HCT116 (cell line): Measurements from ENCODE around the gene SEMA5A. TPM values are rescaled to one million over a fixed set of nuclear protein-coding genes. Genes with fewer than 3 reads are reported as not detected.

Experiments
- ATAC-seq: fragments of 200-7000 bp; cut with Tn5 transposase; 2 replicates; pipeline ENCODE4 v1.9.1; 2020; ENCODE audit warnings: mild to moderate bottlenecking, moderate library complexity
- BruUV-seq: library from RNA; stranded (reverse); fragments of 400-500 nt; replicated peaks from 2 replicates; lab custom pipeline; 2021; lab: Mats Ljungman, UMichigan
- CTCF ChIA-PET: fragments of 300-600 bp; sonication (Branson Sonifier 250); formaldehyde crosslinking; loops from one replicate; lab custom pipeline; 2021; ENCODE audit warnings: antibody characterized with exemption; lab: Charles Lee
- POLR2A ChIA-PET: fragments of 300-600, 350-600 bp; sonication (Branson Sonifier 250); formaldehyde crosslinking; loops from one replicate; lab custom pipeline; 2021; ENCODE audit warnings: antibody characterized with exemption; lab: Charles Lee
- RAD21 ChIA-PET, 2 experiments: fragments of 300-600 bp; sonication (Branson Sonifier 250); formaldehyde crosslinking; loops; one replicate each; lab custom pipeline; 2023; ENCODE audit warnings: low total read pairs in 2 of 2; ENCODE audit not compliant: uncharacterized antibody in 2 of 2, unreplicated experiment in 2 of 2, low non-redundant PET in 1 of 2; lab: Charles Lee
- DNase-seq: peaks from one replicate; pipeline ENCODE4 v3.0.0-alpha.2; 2010; ENCODE audit warnings: low read depth, low spot score
- H2AFZ ChIP-seq: fragments of 200-600 bp; shearing (Covaris generic), sonication (generic); 2 replicates; pipeline ENCODE4 v1.6.1; 2017; ENCODE audit warnings: low read depth, mixed run types, mixed read lengths, antibody characterized with exemption, low read length; ENCODE audit not compliant: poor library complexity, severe bottlenecking
- H3K27ac ChIP-seq: 2 replicates; pipeline ENCODE4 v1.5.1; 2012; ENCODE audit warnings: low read depth, low read length
- H3K27me3 ChIP-seq: fragments of 200-600 bp; sonication (generic); 2 replicates; pipeline ENCODE4 v1.6.1; 2016; ENCODE audit warnings: mixed run types, low read length, mixed read lengths; ENCODE audit not compliant: insufficient read depth
- H3K36me3 ChIP-seq, 2 experiments: fragments of 200-500 bp in 1 of 2; fragments of 200-600 bp in 1 of 2; sonication (Bioruptor generic) in 1 of 2; sonication (generic) in 1 of 2; 2 replicates each; pipeline versions ENCODE4 v1.5.1 to v1.6.1; 2014 to 2016; ENCODE audit warnings: low read length in 2 of 2, inconsistent platforms in 1 of 2, mixed read lengths in 1 of 2, mixed run types in 1 of 2; ENCODE audit not compliant: insufficient read depth in 2 of 2, control insufficient read depth in 1 of 2
- H3K4me1 ChIP-seq, 2 experiments: fragments of 200-600 bp in 1 of 2; sonication (generic) in 1 of 2; 2 replicates each; pipeline versions ENCODE4 v1.5.1 to v1.6.1; 2012 to 2017; ENCODE audit warnings: low read length in 2 of 2, inconsistent platforms in 1 of 2, mild to moderate bottlenecking in 1 of 2, mixed read lengths in 1 of 2, mixed run types in 1 of 2, moderate library complexity in 1 of 2; ENCODE audit not compliant: insufficient read depth in 2 of 2, control insufficient read depth in 1 of 2
- H3K4me2 ChIP-seq: fragments of 200-600 bp; sonication (generic); 2 replicates; pipeline ENCODE4 v1.6.1; 2017; ENCODE audit warnings: mixed run types, low read length, mixed read lengths
- H3K4me3 ChIP-seq, 2 experiments: fragments of 200-600 bp in 1 of 2; sonication (generic) in 1 of 2; replicated peaks in 1 of 2; 2 replicates each; pipeline ENCODE4 v1.5.1; 2011 to 2016; ENCODE audit warnings: low read length in 2 of 2, control low read depth in 1 of 2, low read depth in 1 of 2, mild to moderate bottlenecking in 1 of 2, mixed read lengths in 1 of 2, mixed run types in 1 of 2
- H3K79me2 ChIP-seq: fragments of 200-600 bp; sonication (generic); 2 replicates; pipeline ENCODE4 v1.6.1; 2017; ENCODE audit warnings: mild to moderate bottlenecking, mixed run types, low read length, moderate library complexity, mixed read lengths; ENCODE audit not compliant: insufficient read depth
- H3K9ac ChIP-seq: fragments of 200-600 bp; sonication (generic); 2 replicates; pipeline ENCODE4 v1.6.1; 2016; ENCODE audit warnings: low read length, mixed read lengths
- H3K9me2 ChIP-seq: fragments of 200-600 bp; sonication (generic), shearing (Covaris generic); 2 replicates; pipeline ENCODE4 v1.6.1; 2017; ENCODE audit warnings: mixed run types, mild to moderate bottlenecking, moderate library complexity; ENCODE audit not compliant: insufficient read depth
- H3K9me3 ChIP-seq, 2 experiments: fragments of 200-500 bp in 1 of 2; fragments of 200-600 bp in 1 of 2; sonication (Bioruptor generic) in 1 of 2; sonication (generic) in 1 of 2; 2 replicates each; pipeline ENCODE4 v1.6.1; 2014 to 2017; ENCODE audit warnings: low read length in 2 of 2, mixed read lengths in 2 of 2, inconsistent platforms in 1 of 2, low read depth in 1 of 2, mild to moderate bottlenecking in 1 of 2, mixed run types in 1 of 2, moderate library complexity in 1 of 2; ENCODE audit not compliant: control insufficient read depth in 1 of 2, insufficient read depth in 1 of 2
- H4K20me1 ChIP-seq: fragments of 200-600 bp; sonication (generic), shearing (Covaris generic); 2 replicates; pipeline ENCODE4 v1.6.1; 2017; ENCODE audit warnings: mixed run types, mild to moderate bottlenecking, moderate library complexity; ENCODE audit not compliant: insufficient read depth
- CBX3 ChIP-seq: IDR thresholded peaks from 2 replicates; pipeline ENCODE4 v1.6.1; 2012; ENCODE audit warnings: low read depth
- EGR1 ChIP-seq: IDR thresholded peaks from 2 replicates; pipeline ENCODE4 v1.6.1; 2012; ENCODE audit warnings: low read depth
- ELF1 ChIP-seq: IDR thresholded peaks from 2 replicates; pipeline ENCODE4 v1.6.1; 2012; ENCODE audit warnings: low read depth, borderline replicate concordance
- EZH2phosphoT487 ChIP-seq: fragments of 200-600 bp; IDR thresholded peaks from 2 replicates; pipeline ENCODE4 v1.6.1; 2018; ENCODE audit warnings: antibody characterized with exemption, borderline replicate concordance
- POLR2AphosphoS5 ChIP-seq: IDR thresholded peaks from 2 replicates; pipeline ENCODE4 v1.6.1; 2011; ENCODE audit warnings: mild to moderate bottlenecking, low read depth, low read length, moderate library complexity
- RAD21 ChIP-seq: IDR thresholded peaks from 2 replicates; pipeline ENCODE4 v1.6.1; 2012; ENCODE audit warnings: low read depth, mild to moderate bottlenecking
- SP1 ChIP-seq: IDR thresholded peaks from 2 replicates; pipeline ENCODE4 v1.6.1; 2012; ENCODE audit warnings: low read depth
- SRF ChIP-seq: IDR thresholded peaks from 2 replicates; pipeline ENCODE4 v1.6.1; 2012; ENCODE audit warnings: low read depth
- TCF7L2 ChIP-seq: IDR thresholded peaks from 2 replicates; pipeline ENCODE4 v1.7.0; 2011; ENCODE audit warnings: borderline replicate concordance, inconsistent platforms; ENCODE audit not compliant: insufficient read depth, insufficient read length; ENCODE audit errors: extremely low read depth
- ZBTB33 ChIP-seq: IDR thresholded peaks from 2 replicates; pipeline ENCODE4 v1.6.1; 2011; ENCODE audit warnings: mild to moderate bottlenecking, low read length, moderate library complexity; ENCODE audit not compliant: insufficient replicate concordance; ENCODE audit errors: extremely low read depth
- ZFX ChIP-seq: fragments of 450-650 bp; IDR thresholded peaks from 2 replicates; pipeline ENCODE4 v1.6.1; 2017
- ZNF274 ChIP-seq: fragments of 200-500 bp; sonication (Bioruptor generic); IDR thresholded peaks from 2 replicates; pipeline ENCODE4 v1.6.1; 2014; ENCODE audit warnings: mild to moderate bottlenecking, low read depth, low read length, inconsistent platforms
- intact Hi-C: fragments of 100-400 bp; cut with micrococcal nuclease; formaldehyde crosslinking; loops from 2 replicates; pipeline ENCODE4 v1.10.0; 2022
- total RNA-seq: library from RNA; stranded (reverse); gene quantifications from one replicate; pipeline ENCODE4 v1.2.1, GENCODE V29; 2021; ENCODE audit not compliant: unreplicated experiment
- TF ChIP-seq, protein P1 (sequence below), 3 experiments: fragments of 200-600 bp in 1 of 3; sonication (generic) in 1 of 3; IDR thresholded peaks in 2 of 3; conservative IDR thresholded peaks in 1 of 3; 2 replicates each; pipeline ENCODE4 v1.5.1; 2012 to 2017; ENCODE audit warnings: low read depth in 2 of 3, low read length in 2 of 3, antibody characterized with exemption in 1 of 3, borderline replicate concordance in 1 of 3, control low read depth in 1 of 3, mild to moderate bottlenecking in 1 of 3, mixed read lengths in 1 of 3, mixed run types in 1 of 3, moderate library complexity in 1 of 3; ENCODE audit not compliant: insufficient read depth in 1 of 3
- TF ChIP-seq, protein P2 (sequence below): IDR thresholded peaks from 2 replicates; pipeline ENCODE4 v1.6.1; 2012

The SEMA5A gene
- total RNA-seq, 1 experiment from 2014 or later: 0.02 TPM

GRCh38 chr5:9124838-9125237 lies 421.0 kb downstream of the SEMA5A start:
- ChIA-PET POLR2A (no interaction called here), CTCF (no interaction called here), RAD21 (no interaction called here)
- Histone ChIP-seq H3K4me2 (no peak overlapping the region), H3K9ac (no peak overlapping the region), H4K20me1 (no peaks in the 10 kb centered on the region), H3K27me3 (no peaks in the 10 kb centered on the region), H3K27ac (no peak overlapping the region), H3K4me1 (no peaks in the 10 kb centered on the region), H2AFZ (no peak overlapping the region), H3K36me3 (no peaks in the 10 kb centered on the region), H3K4me3 (no peak overlapping the region), H3K9me3 (peaks cover 0 to 32% of the 10 kb centered on the region in 2 experiments; a peak in 2 of 4 replicates), H3K79me2 (no peaks in the 10 kb centered on the region), H3K9me2 (no peaks in the 10 kb centered on the region)
- no peak for DNase-seq
- no peak for TF ChIP-seq ZFX
- TF ChIP-seq SP1: no peak
- no peak for TF ChIP-seq ZBTB33
- no peak for TF ChIP-seq SRF
- TF ChIP-seq ZNF274: no peak
- ATAC-seq: no peak
- no TSS peak for BruUV-seq
- intact Hi-C loops: no loop called here

GRCh38 chr5:9124071-9124470 lies 421.8 kb downstream of the SEMA5A start:
- no peak overlapping the region for H3K4me3 ChIP-seq
- CTCF ChIA-PET: no interaction called here
- TF ChIP-seq ELF1 (no peak), SRF (no peak), EGR1 (no peak), CBX3 (no peak), RAD21 (no peak), ZFX (no peak), POLR2AphosphoS5 (no peak), TCF7L2 (no peak), EZH2phosphoT487 (no peak), ZBTB33 (no peak)
- TF ChIP-seq, protein P1, sequence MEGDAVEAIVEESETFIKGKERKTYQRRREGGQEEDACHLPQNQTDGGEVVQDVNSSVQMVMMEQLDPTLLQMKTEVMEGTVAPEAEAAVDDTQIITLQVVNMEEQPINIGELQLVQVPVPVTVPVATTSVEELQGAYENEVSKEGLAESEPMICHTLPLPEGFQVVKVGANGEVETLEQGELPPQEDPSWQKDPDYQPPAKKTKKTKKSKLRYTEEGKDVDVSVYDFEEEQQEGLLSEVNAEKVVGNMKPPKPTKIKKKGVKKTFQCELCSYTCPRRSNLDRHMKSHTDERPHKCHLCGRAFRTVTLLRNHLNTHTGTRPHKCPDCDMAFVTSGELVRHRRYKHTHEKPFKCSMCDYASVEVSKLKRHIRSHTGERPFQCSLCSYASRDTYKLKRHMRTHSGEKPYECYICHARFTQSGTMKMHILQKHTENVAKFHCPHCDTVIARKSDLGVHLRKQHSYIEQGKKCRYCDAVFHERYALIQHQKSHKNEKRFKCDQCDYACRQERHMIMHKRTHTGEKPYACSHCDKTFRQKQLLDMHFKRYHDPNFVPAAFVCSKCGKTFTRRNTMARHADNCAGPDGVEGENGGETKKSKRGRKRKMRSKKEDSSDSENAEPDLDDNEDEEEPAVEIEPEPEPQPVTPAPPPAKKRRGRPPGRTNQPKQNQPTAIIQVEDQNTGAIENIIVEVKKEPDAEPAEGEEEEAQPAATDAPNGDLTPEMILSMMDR (IDR thresholded peaks at IDR 0.05 in 2 of 3, conservative IDR thresholded peaks at IDR 0.05 in 1 of 3; ENCODE audit: borderline replicate concordance in 1 of 3, insufficient read depth in 1 of 3, low read depth in 2 of 3, low read length in 2 of 3): no peak
- TF ChIP-seq, protein P2, sequence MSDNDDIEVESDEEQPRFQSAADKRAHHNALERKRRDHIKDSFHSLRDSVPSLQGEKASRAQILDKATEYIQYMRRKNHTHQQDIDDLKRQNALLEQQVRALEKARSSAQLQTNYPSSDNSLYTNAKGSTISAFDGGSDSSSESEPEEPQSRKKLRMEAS: no peak
- no peak overlapping the region for H3K9ac ChIP-seq
- H3K36me3 ChIP-seq: no peaks in the 10 kb centered on the region
- DNase-seq: no peak
- no TSS peak for BruUV-seq
- RAD21 ChIA-PET: no interaction called here
- peaks cover 0 to 29% of the 10 kb centered on the region in 2 experiments; a peak in 2 of 4 replicates for H3K9me3 ChIP-seq
- H3K79me2 ChIP-seq: no peaks in the 10 kb centered on the region
- H3K4me1 ChIP-seq: no peaks in the 10 kb centered on the region
- POLR2A ChIA-PET: no interaction called here
- H3K27ac ChIP-seq: no peak overlapping the region
- H3K9me2 ChIP-seq: no peaks in the 10 kb centered on the region
- intact Hi-C loops: no loop called here
- no peak for ATAC-seq
- no peak overlapping the region for H3K4me2 ChIP-seq
- no peaks in the 10 kb centered on the region for H3K27me3 ChIP-seq
- no peak overlapping the region for H2AFZ ChIP-seq
- no peaks in the 10 kb centered on the region for H4K20me1 ChIP-seq
